Activated effector memory CD4-positive, alpha-beta T cell treated with Interleukin-2 at 50 U/mL for 16 hours (primary cell): ENCODE results near the gene SRGAP3.

Experiments
- DNase-seq: peaks from one replicate; pipeline ENCODE4 v3.0.0-alpha.2; 2020

SRGAP3 gene

GRCh38 chr3:9008550-9009255, 240.7 kb downstream of the SRGAP3 start:
- no peak for DNase-seq

- DNase-seq: no peak
Measured at GRCh38 chr3:9007928-9008327, 241.5 kb downstream of the SRGAP3 start.

GRCh38 chr3:9007213-9007612, 242.2 kb downstream of the SRGAP3 start:
- no peak for DNase-seq

- DNase-seq: no peak
Measured at GRCh38 chr3:9000041-9000440, 249.4 kb downstream of the SRGAP3 start.

GRCh38 chr3:8997151-8997550, 252.3 kb downstream of the SRGAP3 start:
- no peak for DNase-seq

DNA sequence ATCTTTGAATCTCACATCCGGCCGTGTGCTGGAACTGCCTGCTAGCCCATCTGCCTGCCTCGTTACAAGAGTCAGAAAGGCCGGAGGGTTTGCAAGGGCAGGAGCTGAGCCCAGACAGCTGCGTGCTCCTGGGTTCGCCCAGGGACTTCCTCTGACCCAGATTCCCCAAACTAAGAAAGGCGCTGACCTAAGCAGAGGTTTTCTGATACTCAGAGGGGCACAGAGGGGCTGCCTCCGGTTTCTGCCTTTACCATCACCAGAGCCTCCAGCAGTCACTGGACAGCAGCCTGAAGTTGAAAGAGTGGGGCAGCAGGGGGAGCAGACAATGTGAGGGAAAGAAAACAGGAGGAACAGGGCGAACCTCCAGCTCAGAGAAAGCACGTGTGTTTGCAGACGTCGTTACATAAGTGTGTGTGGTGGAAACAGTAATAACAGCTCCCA, 252.7 kb downstream of the SRGAP3 start:
- DNase-seq: no peak

- DNase-seq: no peak
Measured at GRCh38 chr3:8996216-8996615, 253.2 kb downstream of the SRGAP3 start.

- no peak for DNase-seq
Measured at GRCh38 chr3:8994226-8994625, 255.2 kb downstream of the SRGAP3 start.

GRCh38 chr3:8993331-8993730, 256.1 kb downstream of the SRGAP3 start:
- DNase-seq: no peak

GRCh38 chr3:8992854-8993253, 256.6 kb downstream of the SRGAP3 start:
- no peak for DNase-seq

GRCh38 chr3:8992199-8992598, 257.2 kb downstream of the SRGAP3 start:
- DNase-seq: no peak

- DNase-seq: no peak
Measured at GRCh38 chr3:8990266-8991215, 258.9 kb downstream of the SRGAP3 start.

DNA sequence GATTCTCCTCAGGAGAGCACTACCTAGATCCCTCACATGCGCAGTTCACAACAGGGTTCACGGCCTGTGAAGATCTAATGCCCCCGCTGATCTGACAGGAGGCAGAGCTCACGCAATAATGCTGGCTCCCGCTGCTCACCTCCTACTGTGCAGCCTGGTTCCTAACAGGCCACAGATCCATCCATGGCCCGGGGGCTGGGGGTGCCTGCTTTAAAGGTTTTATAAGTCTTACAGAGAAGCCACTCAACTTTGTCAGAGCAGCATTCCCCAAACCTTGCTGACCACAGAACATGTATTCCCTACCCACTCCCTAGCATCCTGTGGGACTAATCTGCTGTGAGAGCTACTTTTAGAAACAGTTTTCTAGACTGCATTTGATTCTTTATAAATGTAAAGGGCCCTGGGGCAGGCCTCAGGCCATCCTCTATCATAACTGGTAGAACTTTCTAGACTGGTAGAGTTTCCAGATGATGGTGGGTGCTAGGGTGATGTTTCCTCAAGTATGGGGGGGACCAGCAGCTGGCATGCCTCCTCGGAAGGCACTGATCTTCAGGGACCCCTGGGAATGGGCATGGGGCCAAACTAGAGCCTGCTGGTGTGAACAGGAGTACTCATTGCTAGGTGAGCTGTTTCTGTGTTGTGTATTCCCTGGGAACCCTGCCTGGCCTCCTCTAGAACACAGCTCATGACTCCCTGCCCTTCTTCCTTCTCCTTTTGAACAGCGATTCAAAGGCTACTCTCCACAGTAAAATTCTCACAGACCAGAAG, 260.5 kb downstream of the SRGAP3 start:
- DNase-seq: no peak

GRCh38 chr3:8988384-8988655, 261.1 kb downstream of the SRGAP3 start:
- DNase-seq: no peak

- DNase-seq: peak; percentile 22
Measured at GRCh38 chr3:8987645-8988383, 261.6 kb downstream of the SRGAP3 start.

GRCh38 chr3:8987226-8987625, 262.2 kb downstream of the SRGAP3 start:
- no peak for DNase-seq

DNA sequence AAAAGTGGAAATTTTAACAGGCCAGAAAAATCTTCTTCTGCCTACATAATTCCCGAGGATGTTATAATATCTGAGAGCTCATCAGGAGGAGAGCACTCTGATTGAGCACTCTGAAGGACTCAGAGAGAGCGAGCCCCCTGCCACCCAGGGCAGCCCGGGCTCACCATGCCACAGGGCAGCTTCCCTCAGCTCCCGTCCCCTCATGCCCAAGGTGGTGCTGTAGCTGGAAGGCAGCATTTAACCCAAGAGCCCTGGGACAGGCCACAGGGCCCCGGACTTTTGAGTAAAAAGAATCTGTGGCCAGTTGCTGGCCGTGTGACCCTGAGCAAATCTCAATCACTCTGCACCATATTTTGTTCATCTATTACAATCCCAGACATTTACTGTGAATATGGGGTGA, 262.7 kb downstream of the SRGAP3 start:
- DNase-seq: no peak

GRCh38 chr3:8985876-8986275, 263.6 kb downstream of the SRGAP3 start:
- DNase-seq: no peak

GRCh38 chr3:8985411-8985831, 264.0 kb downstream of the SRGAP3 start:
- DNase-seq: no peak

- no peak for DNase-seq
Measured at GRCh38 chr3:8984526-8984925, 264.9 kb downstream of the SRGAP3 start.

DNA sequence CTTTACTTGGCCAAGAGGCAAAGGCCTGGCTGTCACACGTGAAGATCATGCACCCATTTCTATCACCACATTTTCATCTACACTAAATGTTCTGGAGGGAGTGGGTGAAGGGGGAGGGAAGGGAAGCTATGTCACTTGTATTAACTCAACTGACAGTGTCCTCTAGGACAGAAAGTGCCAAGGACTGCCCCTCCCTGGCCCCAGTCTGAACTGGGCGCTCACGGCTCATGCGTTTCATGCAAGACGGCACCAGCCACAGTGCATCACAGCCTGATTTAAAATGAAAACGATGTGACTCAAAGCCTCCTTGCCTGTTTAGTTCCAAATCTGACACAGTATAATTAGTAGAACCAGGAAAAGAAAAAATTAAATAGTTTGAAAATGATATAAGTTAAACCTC, 265.4 kb downstream of the SRGAP3 start:
- no peak for DNase-seq

DNA sequence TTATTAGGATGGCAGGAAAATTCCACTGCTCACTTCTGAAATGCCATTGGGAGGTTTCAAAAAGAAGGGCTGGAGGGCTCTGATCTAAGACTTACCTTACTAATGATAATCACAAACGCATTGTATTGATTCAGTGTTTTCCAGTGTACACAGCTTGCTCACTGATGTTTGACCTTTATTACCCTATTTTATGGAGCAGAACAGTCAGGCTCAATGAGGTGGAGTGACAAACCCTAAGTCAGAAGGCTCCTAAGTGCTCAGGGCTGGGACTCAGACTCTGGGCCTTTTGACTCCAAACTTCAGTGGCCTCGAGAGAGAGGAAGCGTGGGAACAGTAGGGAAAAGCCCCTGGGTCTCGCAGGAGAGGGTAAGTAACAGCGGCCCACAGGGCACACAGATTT, 265.9 kb downstream of the SRGAP3 start:
- DNase-seq: no peak

DNA sequence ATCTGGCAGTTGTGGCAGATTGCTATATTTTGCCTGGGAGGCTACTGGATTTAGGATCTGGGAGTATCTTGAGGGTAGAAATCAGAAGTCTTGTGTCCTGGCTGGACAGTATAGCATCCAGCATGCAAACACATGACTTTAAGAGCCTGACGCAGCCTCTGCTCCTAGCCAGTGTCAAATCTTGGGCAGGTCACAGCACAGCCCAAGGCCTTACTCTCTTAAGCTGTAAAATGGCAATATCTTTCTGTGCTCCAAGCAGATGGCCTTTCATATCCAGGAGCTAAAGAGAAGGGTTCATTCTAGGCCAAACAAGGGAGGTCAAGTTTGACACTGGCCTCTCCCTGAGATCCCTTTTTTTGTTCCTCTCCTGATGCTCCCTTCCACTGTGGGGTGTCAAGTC, 266.4 kb downstream of the SRGAP3 start:
- DNase-seq: no peak
